Choroid plexus epithelial cell (primary cell): ENCODE data around the gene MAN1A1.

Experiments used
- DNase-seq: peaks from one replicate; pipeline ENCODE4 v3.0.0-alpha.2; 2010; ENCODE audit warnings: low read depth
- H3K4me3 ChIP-seq: 2 replicates; pipeline ENCODE4 v1.5.1; 2011; ENCODE audit warnings: low read depth, mild to moderate bottlenecking, control low read depth, low read length, moderate library complexity
- CTCF ChIP-seq: conservative IDR thresholded peaks from 2 replicates; pipeline ENCODE4 v1.5.1; 2011; ENCODE audit warnings: low read depth, mild to moderate bottlenecking, control low read depth, inconsistent platforms, low read length, moderate library complexity

The MAN1A1 gene

DNA sequence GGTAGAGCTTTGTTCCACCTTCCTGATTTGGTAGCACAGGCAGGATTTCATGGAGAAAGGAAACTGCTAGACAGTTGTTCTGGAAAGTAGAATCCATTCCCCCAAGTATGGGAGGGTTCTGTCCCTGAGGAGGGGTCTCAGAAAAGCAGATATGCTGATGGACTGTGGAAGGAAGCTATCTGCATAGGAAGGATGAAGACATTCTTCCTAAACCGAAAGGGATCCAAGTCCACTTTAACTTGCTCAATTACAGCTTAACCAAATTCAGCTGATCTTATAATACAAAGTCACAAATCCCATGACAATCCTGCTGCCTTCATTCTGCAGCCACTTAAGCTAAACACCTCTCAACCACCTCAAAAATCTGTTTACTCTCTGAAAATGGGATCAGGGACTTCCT, 2.6 kb downstream of the MAN1A1 start:
- no peak for TF ChIP-seq CTCF
- DNase-seq: no peak
- H3K4me3 ChIP-seq: peak overlapping the region; percentile 18

- DNase-seq: no peak
- H3K4me3 ChIP-seq: no peak overlapping the region
- TF ChIP-seq CTCF: no peak
Observed at GRCh38 chr6:119346450-119346849, 3.1 kb downstream of the MAN1A1 start.

- no peak overlapping the region for H3K4me3 ChIP-seq
- no peak for DNase-seq
- no peak for TF ChIP-seq CTCF
Observed at GRCh38 chr6:119345114-119345513, 4.4 kb downstream of the MAN1A1 start.

DNA sequence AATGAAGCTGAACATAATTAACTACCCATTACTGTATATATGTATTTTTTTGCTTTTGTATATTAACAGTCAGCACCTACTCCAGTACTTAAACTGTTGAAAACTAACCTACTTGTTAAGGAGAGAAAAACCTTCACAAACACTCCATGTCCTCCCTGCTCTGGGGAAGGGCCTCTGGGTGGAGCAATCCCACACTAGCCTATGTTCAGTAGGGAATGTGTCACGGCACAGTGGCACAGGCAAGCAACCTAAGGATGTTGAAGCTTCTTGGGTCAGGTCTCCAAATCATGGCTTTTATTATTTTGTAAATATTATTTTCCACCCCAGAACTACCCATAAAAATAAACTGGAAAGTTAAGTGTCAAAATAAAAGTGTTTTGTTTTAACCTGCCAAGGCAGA, 5.3 kb downstream of the MAN1A1 start:
- TF ChIP-seq CTCF: no peak
- DNase-seq: no peak
- H3K4me3 ChIP-seq: no peak overlapping the region

DNA sequence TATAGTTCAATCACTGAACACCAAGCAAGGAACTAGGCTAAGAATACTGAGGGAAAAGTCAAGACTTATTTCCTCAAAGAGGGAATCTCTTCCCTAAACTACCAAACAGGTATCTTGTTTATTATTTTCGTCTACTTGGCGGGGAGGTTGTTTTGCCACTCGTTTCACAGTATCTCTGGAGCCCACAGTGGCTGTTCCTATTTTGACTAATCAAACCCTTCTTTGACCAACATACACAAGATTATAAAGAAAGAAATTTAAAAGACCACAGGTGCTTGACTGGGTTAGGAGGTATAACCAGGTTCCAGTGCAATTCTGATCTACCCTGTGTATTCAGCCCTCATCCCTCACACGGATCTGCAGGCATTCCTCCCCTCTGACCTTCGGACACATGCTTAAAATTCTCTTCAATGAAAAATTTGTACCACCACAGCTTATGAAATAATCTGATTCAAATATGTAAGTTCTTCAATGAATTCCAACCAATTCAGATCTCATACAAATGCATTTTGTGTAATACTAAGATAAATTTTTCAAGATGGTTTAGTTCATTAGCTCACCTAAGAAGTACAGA, 5.9 kb downstream of the MAN1A1 start:
- no peak for TF ChIP-seq CTCF
- H3K4me3 ChIP-seq: no peak overlapping the region
- DNase-seq: no peak

DNA sequence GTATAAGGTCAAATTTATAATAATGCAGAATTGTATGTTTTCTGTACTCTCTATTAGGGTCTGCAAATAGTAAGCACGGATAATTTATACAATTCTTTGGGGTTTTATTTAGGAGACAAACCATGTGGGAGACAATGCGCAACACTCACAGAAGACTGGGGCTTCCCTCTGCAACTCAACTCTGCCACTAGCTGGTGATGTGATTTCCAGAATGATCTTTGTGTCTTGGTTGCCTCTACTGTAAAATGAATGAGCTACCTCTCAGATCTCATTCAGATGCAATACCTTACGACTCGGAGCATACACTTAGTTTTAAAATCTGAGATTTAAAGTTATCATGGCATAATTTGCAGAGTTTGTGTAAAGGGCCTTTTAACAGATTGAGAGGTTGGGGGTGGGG, 6.4 kb downstream of the MAN1A1 start:
- no peak overlapping the region for H3K4me3 ChIP-seq
- peak; percentile 23 for TF ChIP-seq CTCF
- DNase-seq: no peak

DNA sequence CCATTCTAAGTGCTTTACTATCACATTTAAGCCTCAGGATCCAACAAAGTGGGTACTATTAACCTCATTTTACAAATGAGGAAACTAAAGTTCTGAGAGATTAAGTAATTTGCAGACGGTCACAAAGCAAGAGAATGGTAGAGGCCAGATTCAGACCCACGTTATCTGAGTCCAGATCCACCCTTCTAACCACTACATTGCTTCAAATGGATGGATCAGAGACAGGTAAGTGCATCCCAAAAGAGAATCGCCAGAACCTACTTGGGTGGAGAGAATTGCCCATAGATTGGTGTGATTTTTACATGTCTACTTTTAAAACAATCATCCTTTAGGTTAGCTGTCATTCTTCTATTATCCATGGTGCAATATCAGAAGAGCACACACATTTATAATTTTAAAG, 7.1 kb downstream of the MAN1A1 start:
- H3K4me3 ChIP-seq: no peak overlapping the region
- TF ChIP-seq CTCF: no peak
- no peak for DNase-seq
